HG03097 (cell line): ENCODE data around the gene DYRK3.
"Not testable (repeated sequence)": the region's sequence is repeated elsewhere in the genome, so short reads cannot be mapped to it uniquely, and the experiment has no call there.

Experiments used
- ATAC-seq: cut with Tn5 transposase; IDR thresholded peaks from one replicate; pipeline ENCODE4 v1.9.1; 2021; ENCODE audit not compliant: unreplicated experiment, low FRiP score

The DYRK3 gene

GRCh38 chr1:206628916-206629315 lies 6.4 kb upstream of the DYRK3 start:
- ATAC-seq = no peak

- no peak for ATAC-seq
These were observed 4.2 kb upstream of the DYRK3 start for GRCh38 chr1:206631085-206631509.

- no peak for ATAC-seq
These were observed 1.6 kb upstream of the DYRK3 start for GRCh38 chr1:206633708-206634121.

GRCh38 chr1:206634365-206635079 lies 814 bp upstream of the DYRK3 start:
- ATAC-seq = no peak

- no peak for ATAC-seq
These were observed 626 bp downstream of the DYRK3 start for GRCh38 chr1:206635978-206636345.

- ATAC-seq = no peak
These were observed 1.3 kb downstream of the DYRK3 start for GRCh38 chr1:206636671-206637070.

GRCh38 chr1:206637605-206638004 lies 2.3 kb downstream of the DYRK3 start:
- no peak for ATAC-seq

- not testable (repeated sequence) for ATAC-seq
These were observed 6.7 kb downstream of the DYRK3 start for GRCh38 chr1:206642074-206642473.

GRCh38 chr1:206643118-206643698 lies 7.9 kb downstream of the DYRK3 start:
- ATAC-seq = no peak

- ATAC-seq = no peak
These were observed 11.2 kb downstream of the DYRK3 start for GRCh38 chr1:206646504-206646903.

GRCh38 chr1:206647224-206647623 lies 11.9 kb downstream of the DYRK3 start:
- no peak for ATAC-seq

- no peak for ATAC-seq
These were observed 14.1 kb downstream of the DYRK3 start for GRCh38 chr1:206649261-206649921.

- no peak for ATAC-seq
These were observed 15.7 kb downstream of the DYRK3 start for GRCh38 chr1:206651014-206651413.

- ATAC-seq = no peak
These were observed 16.9 kb downstream of the DYRK3 start for GRCh38 chr1:206651958-206652890.

GRCh38 chr1:206653715-206654459 lies 18.6 kb downstream of the DYRK3 start:
- no peak for ATAC-seq

- no peak for ATAC-seq
These were observed 19.5 kb downstream of the DYRK3 start for GRCh38 chr1:206654828-206655227.

- no peak for ATAC-seq
These were observed 20.1 kb downstream of the DYRK3 start for GRCh38 chr1:206655471-206655882.

- ATAC-seq = no peak
These were observed 21.6 kb downstream of the DYRK3 start for GRCh38 chr1:206656936-206657335.

GRCh38 chr1:206657751-206658150 lies 22.4 kb downstream of the DYRK3 start:
- ATAC-seq = no peak
